ACHN (cell line): Measurements from ENCODE around the gene TUB.

ENCODE experiments used
- DNase-seq: peaks from one replicate; pipeline ENCODE4 v3.0.0-alpha.2; 2015
- in situ Hi-C: cut with HindIII; loops from 2 replicates; pipeline ENCODE4 v1.10.0; 2017; ENCODE audit warnings: low sequenced_read_pairs, low pct_ligation_motif_present, low pct_unique_long_range_greater_than_20kb

The TUB gene

DNA sequence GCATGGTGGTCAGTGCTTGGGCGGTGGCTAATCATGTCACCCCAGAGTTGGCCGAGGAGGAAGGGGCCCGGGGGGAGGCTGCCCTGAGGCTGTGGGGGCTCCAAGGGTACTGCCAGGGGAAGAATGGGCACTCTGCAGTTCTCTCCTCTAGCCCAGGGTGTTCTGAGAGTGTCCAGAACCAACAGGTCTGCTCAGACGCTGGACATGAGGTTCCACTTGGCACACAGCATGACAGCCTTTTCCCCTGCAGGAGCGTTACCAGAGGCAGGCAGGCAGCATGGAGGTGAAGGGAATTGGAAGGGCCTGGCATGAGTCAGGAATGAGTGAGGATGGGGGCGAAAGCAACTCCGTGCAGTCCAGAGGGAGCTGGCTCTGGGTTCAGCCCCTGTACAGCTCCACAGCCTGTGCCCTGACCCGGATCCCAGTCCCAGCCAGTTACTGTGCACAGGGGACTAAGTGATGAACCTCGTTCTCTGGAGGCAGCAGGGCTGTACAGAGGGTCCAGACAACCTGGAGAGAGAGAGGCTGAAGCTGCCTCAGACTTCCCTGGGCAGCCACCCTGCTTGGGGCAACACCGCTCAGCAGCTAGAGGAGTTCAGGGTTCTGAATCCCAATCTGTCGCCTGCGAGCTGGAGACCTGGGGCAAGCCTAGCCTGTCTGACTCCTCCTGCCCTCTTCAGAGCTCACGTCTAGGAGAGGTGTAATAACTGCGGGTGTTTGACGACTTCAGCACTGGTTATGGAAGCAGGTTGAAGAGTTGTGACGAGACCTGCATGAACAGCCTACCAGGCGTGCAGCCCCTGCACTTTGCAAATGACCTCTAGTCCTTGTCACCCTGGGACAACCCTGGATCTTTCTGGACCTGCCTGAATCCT lies 14.7 kb upstream of the TUB start:
- in situ Hi-C loops: no loop called here
- DNase-seq: no peak

GRCh38 chr11:8066911-8067455 lies 14.0 kb upstream of the TUB start:
- in situ Hi-C loops: no loop called here

GRCh38 chr11:8067567-8067928 lies 13.5 kb upstream of the TUB start:
- in situ Hi-C loops: no loop called here
- no peak for DNase-seq

More at GRCh38 chr11:8066911-8067455, 14.0 kb upstream of the TUB start:
- DNase-seq: no peak

DNA sequence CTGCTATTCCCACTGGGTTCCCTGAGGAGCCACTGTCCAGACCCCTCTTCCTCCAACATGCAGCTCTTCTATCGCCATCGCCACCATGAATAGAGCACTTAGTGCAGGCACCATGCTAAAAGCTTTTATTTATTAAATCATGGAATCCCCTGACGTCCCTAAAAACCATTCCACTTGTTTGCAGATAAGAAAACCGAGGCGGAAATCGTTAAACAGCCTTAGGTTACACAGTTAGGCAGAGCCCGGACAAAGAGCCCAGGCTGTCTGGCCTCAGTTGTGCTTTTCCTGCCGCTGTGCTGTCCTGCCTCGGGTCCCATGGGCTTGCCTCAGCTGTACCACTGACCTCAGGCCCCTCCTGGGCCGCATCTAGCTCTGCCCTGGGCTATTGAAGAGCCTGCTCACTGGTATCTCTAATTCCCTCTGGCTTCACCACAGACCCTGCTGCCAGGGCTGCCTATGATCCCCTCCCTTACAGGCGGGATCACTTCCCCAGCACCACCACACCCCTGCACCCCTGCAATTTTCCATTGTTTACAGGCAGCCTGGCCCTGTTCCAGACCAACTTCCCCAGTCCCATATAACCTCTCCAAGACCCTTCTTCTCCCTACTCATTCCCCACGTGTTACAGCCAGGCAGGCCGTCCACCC lies 13.0 kb upstream of the TUB start:
- no peak for DNase-seq
- in situ Hi-C loops: no loop called here

GRCh38 chr11:8068605-8069221 lies 12.3 kb upstream of the TUB start:
- in situ Hi-C loops: no loop called here
- DNase-seq: peak; percentile 89

GRCh38 chr11:8069771-8070170 lies 11.2 kb upstream of the TUB start:
- in situ Hi-C loops: no loop called here
- DNase-seq: no peak

DNA sequence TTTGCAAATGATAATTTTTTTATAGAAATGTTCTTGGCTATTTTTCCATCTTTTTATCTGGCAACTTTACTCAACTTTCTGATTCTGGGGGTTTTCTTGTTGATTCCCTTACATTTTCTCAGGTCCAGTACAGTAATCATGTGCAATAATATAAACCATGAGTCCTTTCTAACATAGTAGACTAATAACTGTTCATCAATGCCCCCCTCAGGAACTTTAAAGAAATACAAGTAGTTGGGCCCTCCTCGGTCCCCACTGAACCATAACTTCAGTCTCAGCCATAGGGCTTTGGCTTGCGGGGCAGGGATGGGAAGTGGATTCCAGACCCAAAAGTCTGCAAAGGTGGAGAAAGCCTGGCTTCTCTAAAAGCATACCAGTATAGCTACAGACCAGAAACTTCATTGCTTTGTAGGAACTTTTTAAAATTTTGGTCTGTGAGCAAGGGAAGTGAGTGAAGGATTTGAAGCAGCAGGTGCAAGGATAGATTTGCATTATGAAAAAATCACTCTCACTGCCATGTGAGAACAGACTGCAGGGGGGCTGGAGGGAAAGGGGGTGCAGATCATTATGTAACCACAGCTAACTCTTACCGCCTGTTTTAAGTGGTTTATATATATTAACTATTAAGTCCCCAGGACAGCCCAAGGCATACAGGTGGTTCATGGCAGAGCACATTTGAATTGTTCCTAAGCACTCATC lies 10.4 kb upstream of the TUB start:
- DNase-seq: peak; percentile 60
- in situ Hi-C loops: no loop called here

GRCh38 chr11:8071616-8072581 lies 9.1 kb upstream of the TUB start:
- in situ Hi-C loops: no loop called here
- DNase-seq: no peak

- no peak for DNase-seq
- in situ Hi-C loops: no loop called here
Observed at GRCh38 chr11:8075119-8075726, 5.8 kb upstream of the TUB start.

GRCh38 chr11:8079111-8079675 lies 1.8 kb upstream of the TUB start:
- DNase-seq: no peak
- in situ Hi-C loops: no loop called here

GRCh38 chr11:8080069-8080670 lies 841 bp upstream of the TUB start:
- in situ Hi-C loops: no loop called here
- DNase-seq: no peak

DNA sequence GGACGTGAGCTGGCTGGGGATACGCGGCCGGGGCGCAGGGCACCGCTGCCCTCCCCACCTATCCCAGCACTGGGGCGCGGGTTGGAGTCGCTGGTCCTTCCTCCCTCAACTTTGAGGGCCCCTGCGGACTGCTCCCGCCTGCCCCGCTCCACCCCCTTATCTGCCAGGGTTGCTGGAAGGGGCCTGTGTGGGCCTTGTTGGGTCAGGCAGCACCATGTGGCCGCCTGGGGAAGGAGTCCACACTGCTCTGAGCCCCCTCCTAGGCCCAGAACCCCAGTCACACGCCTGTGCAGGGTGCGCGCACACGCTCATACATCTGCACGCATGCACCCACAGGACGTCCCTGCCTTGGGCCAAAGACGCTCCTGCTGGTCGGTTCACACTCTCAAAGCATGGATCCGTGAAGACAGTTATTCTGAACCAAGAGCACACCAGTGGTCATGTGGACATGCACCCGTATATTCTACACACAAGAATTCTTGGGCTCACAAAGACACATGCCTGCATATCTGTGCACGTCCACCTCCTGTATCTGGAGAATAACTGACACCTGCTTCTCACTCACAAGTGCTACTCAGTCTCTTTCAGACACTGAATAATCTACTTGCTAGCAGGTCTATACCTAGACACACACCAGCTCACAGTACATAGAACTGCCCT lies 710 bp downstream of the TUB start:
- no peak for DNase-seq
- in situ Hi-C loops: no loop called here

DNA sequence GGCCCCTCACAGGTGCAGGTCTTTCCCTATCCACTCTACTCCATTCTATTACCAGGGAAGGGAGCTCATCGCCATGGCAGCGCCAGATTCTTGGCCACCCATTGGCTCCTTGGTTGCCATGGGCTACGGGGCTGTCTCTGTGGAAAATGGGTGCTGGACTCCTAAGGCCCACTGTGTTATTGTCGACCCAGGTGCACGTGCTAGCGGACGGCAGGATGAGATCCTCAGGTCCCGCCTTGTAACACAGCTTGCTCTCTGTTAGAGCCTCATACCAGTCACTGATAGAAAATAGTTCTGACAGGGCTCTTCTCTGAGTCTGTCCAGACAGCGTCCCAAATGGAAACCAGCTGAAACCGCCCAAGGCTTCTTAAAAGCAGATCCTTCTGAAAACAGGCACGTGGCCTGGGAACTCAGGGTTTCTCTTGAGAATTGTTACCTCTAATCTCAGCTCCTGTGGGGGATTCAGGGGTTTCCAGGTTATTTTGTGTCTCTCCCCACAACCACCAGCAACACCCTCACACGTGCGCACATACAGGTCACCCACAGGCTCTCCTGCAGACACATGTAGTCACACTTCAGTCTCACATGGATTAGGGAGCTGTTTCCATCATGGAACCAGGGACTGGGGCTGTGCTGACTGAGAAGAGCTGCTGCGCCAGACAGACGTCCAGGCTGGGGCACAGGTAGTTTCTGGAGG lies 1.5 kb downstream of the TUB start:
- in situ Hi-C loops: no loop called here
- no peak for DNase-seq

DNA sequence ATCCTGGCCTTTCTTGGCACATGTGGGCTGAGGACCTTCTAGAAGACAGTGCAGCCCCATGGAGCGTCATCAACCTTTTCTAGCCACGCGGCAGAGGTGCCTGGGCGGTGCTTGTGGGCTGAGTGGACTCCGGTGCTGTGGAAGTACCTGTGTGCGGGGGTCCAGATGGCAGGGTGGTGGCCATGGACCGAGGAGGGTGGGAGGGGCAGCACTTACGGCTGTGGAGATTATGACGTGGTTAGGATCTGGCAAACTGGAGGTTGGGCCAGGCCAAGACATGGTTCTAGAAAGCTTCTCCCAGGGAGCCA lies 2.0 kb downstream of the TUB start:
- DNase-seq: no peak
- in situ Hi-C loops: no loop called here

DNA sequence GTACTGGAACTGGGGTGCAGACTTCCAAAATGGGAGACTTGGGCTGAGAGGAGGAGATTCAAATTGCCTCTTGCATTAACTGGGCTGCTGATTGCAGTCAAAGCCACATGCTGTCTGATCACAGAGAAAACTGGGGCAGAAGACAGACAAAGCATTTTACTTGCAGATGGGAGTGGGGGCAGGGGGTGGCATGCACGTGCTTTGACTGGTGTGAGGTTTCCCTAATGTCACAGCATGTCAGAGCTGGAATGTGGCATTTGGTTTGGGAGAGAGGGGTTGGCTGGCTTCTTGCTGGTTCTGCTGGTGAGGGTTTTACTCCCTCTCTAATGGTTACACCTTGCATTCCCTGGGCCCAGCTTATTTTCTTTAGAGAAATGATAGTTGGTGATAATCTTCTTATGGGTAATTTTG lies 2.9 kb downstream of the TUB start:
- DNase-seq: no peak
- in situ Hi-C loops: no loop called here

DNA sequence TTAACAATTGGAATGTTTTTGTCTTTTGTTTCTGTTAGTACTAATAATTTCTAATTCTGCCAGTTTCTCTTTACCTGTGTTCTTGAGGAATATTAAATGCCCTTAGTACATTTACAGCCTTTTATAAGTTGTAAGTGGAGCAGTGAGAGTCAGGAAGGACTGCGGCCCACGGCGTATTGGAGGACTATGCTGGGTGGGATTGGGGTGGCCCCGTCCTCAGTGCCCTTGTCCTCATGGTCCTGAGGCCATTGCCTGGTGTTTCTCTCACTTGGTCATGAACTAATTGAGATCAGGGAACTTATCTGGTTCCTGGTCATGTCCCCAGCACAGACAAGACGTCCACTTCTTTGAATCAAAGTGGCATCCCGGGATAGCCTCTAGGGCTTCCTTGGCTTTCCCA lies 3.3 kb downstream of the TUB start:
- in situ Hi-C loops: no loop called here
- DNase-seq: no peak
